ENCODE data around the gene PDLIM5.
"Not testable (repeated sequence)": the region's sequence is repeated elsewhere in the genome, so short reads cannot be mapped to it uniquely, and the experiment has no call there.

The PDLIM5 gene

GRCh38 chr4:94463771-94464170 lies 12.0 kb downstream of the PDLIM5 start:
- no peak for DNase-seq (ENCODE audit: low read depth, low spot score)

DNA sequence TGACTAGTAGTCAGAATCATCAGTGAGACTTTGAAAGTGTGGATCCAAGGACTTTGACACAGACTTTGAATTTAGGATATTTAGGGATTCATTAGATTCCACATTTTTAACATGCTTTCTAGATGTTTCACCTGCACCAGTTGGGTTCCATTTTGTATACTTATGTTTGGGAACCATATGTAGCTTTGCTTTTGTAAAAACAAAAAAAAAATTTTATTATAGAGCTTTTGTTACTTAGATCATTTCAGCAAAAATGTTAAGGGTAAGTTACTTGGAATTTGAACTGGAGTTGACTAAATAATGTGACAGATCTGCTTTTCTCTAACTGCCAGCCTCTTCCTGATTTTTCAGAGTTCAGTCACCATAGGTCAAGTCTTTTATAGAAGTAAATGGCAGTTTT lies 14.6 kb downstream of the PDLIM5 start:
- DNase-seq (ENCODE audit: low read depth, low spot score): no peak

DNA sequence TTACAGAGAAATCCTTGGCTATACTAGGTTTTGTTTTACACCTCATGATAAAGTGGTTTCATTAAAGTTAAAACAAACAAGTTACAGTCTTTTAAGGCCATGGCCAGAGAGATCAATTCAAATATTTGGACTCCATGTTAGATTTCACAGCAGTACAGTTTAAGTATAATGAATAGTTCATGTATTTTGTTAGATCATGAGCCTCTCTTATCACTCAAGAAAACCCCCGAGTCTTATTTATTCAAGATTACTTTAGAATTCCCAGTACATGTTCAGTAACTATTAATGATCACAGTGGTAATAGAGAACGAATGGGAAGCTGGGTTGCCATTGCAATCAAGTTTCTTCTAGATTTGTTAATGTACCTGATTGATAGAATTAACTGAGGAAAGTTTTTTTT lies 15.2 kb downstream of the PDLIM5 start:
- DNase-seq (ENCODE audit: low read depth, low spot score): no peak

DNA sequence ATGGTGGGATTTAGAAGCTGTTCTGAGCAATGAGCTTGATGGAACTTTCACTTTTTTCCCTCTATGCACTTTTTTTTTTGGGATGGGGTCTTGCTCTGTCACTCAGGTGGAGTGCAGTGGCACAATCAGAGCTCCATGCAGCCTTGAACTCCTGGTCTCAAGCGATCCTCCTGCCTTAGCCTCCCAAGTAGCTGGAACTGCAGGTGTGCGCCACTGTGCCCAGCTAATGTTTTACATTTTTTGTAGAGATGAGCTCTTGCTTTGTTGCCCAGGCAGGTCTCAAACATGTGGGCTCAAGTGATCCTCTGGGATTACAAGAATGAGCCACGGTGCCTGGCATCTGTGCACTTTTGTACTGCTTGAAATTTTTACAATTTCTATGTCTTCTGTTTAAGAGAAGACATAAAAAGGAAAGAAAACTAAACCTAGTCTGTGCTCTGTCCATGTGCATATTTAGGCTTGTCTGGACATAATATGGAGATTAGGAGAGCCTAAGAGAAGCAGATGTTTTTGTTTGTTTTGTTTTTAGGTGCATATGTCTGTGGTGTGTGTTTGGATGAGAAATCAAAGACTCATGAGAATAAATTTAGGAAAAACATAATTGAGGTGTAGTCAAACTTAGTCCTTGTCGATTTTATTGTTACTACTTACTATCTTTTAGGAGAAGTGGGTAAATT lies 16.5 kb downstream of the PDLIM5 start:
- DNase-seq (ENCODE audit: low read depth, low spot score): no peak

DNA sequence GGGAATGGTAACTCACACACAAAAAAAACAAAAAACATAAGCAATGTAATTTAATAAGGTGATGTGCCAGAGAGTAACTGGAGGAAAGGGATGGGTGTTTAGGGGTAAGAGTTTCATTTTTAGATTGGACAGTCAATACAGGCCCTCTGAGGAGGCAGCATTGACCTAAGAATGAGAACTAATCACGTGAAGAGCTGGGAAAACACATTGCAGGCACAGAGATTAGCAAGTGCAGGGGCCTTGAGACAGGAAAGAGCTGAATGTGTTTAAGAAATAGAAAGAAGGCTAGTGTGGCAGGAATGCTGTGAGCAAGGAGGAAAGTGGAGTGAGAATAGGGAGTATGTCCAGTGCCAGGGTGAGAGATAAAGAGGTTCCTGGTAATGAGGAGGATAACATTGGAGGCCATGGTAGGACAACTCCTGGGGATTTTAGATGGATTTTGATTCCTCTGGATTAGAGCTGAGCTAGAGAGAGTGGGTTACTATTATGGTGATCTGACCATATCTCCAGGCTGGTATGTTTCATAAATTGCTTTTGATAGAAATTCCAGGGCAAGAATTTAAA lies 17.6 kb downstream of the PDLIM5 start:
- DNase-seq (ENCODE audit: low read depth, low spot score): no peak

GRCh38 chr4:94470132-94470531 lies 18.4 kb downstream of the PDLIM5 start:
- DNase-seq (ENCODE audit: low read depth, low spot score): no peak

GRCh38 chr4:94470782-94471181 lies 19.0 kb downstream of the PDLIM5 start:
- DNase-seq (ENCODE audit: low read depth, low spot score): not testable (repeated sequence)

GRCh38 chr4:94472056-94472826 lies 20.5 kb downstream of the PDLIM5 start:
- peak; percentile 84 for DNase-seq (ENCODE audit: low read depth, low spot score)

- DNase-seq (ENCODE audit: low read depth, low spot score): no peak
Measured at GRCh38 chr4:94475050-94475449, 23.3 kb downstream of the PDLIM5 start.

GRCh38 chr4:94475794-94476193 lies 24.1 kb downstream of the PDLIM5 start:
- DNase-seq (ENCODE audit: low read depth, low spot score): no peak

- no peak for DNase-seq (ENCODE audit: low read depth, low spot score)
Measured at GRCh38 chr4:94477227-94477626, 25.5 kb downstream of the PDLIM5 start.

- not testable (repeated sequence) for DNase-seq (ENCODE audit: low read depth, low spot score)
Measured at GRCh38 chr4:94478805-94479204, 27.1 kb downstream of the PDLIM5 start.

DNA sequence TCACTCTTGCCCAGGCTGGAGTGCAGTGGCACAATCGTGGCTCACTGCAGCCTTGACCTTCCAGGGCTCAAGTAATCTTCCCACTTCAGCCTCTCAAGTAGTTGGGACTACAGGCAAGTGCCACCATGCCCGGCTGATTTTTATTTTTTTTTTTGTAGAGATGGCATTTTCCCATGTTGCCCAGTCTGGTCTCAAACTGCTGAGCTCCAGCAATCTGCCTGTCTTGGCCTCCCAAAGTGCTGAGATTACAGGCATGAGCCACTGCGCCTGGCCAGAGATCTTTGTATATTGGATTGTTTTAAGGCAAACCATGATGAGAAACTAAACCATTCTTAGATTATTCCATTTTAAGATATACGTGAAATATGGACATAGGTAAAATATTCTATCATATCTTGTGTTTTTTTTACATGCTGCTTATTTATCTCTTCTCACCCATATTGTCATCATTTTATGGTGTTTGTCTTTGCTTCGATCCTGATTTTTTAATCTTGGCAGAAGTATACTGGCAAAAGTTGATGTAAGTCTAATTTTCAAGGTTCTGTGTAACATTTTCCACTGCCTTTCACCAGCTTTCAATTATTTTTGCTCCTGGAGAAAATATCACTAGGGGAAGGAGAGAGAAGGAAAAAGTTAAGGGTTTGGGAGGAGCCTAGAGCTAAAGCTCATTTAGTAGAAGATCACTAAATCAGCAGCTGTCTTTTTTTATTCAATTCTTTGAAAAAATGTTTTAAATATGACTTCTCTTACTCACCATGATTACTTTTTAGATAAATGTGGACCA lies 27.8 kb downstream of the PDLIM5 start:
- no peak for DNase-seq (ENCODE audit: low read depth, low spot score)

DNA sequence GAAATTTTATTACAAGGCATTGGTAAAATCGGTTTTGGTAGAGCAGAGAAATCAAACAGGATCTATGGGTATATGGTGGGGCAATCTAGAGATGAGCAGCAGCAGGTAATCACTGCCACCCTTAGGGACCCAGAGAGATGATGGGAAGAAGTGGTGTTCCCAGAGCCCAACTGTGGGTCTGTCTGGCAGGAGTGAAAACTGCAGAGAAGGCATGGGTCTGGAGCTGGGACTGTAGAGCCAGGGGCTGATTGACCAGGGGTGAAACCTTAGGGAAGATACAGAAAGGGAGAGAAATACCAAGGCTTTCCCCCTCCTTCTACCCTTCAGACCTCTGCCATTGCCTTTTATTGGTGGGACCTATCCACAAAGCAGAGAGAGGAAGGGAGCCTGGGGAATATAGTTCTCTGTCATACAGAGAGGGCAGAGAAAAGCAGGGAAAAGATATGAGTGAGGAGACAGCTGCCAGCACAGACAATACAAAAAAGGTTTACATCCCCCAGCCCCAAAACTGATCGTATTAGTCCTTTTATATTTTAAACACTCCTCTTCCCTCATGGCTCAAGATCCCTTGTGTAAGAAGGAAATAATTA lies 28.7 kb downstream of the PDLIM5 start:
- DNase-seq (ENCODE audit: low read depth, low spot score): no peak

- DNase-seq (ENCODE audit: low read depth, low spot score): no peak
Measured at GRCh38 chr4:94483895-94484294, 32.2 kb downstream of the PDLIM5 start.

- no peak for DNase-seq (ENCODE audit: low read depth, low spot score)
Measured at GRCh38 chr4:94484818-94485217, 33.1 kb downstream of the PDLIM5 start.

GRCh38 chr4:94486372-94486801 lies 34.6 kb downstream of the PDLIM5 start:
- DNase-seq (ENCODE audit: low read depth, low spot score): peak; percentile 71

- peak; percentile 44 for DNase-seq (ENCODE audit: low read depth, low spot score)
Measured at GRCh38 chr4:94488670-94489069, 36.9 kb downstream of the PDLIM5 start.

DNA sequence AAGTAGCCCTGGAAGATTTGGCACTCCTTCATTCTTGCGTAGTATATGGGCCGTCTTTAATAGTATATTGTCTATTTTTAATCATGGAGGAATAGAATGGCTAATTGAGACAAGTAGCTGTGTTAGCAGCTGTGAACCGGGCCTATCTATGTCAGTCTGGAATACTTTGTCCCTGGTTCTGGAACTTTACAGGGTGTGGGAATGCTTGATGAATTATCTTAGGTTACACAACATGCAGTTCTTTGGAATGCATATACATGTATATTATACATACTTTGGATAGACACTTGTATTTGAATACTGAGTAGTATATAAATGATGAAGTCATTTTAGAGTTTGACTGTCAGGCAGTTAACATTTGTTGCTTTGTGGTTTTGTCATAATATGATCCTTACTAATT lies 37.4 kb downstream of the PDLIM5 start:
- DNase-seq (ENCODE audit: low read depth, low spot score): no peak

DNA sequence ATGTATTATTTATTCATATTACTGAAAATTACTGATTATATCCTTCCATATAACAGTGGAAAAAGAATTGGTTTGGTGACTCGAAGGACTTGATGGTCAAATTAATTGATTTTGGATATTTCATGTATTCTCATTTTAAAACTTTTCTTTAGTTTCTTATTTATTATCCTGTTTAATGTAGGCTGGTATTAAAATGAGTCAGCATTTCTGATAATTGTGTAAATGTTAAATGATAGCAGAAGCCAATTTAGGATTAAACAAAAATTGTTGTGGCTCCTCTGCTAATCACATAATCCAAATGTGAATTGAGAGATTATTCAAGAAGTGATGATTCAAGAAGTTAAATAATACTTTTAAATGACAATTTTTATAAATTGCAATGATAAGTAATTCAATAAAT lies 38.7 kb downstream of the PDLIM5 start:
- DNase-seq (ENCODE audit: low read depth, low spot score): no peak

DNA sequence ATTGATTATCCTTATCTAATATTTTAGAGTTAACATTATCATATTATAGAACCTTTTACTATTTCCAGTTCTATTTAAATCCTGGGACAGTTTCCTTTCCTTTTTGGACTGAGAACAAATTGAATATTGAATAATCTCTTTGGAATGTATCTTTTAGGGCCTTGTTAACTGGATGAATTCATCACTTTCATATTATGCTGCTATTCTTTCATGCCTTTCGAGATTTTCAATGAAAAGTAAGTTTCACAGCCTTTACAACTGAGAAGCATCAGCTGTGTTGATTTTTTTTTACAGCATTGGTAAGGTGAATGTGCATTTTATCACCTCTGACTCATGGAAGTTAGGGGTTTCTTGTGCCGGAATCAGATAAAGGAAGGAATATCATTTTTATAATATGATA lies 39.6 kb downstream of the PDLIM5 start:
- no peak for DNase-seq (ENCODE audit: low read depth, low spot score)

GRCh38 chr4:94495408-94495807 lies 43.7 kb downstream of the PDLIM5 start:
- DNase-seq (ENCODE audit: low read depth, low spot score): no peak
